GM21723 (cell line): ENCODE results near the gene MAPK1.

Experiments used
- ATAC-seq: cut with Tn5 transposase; IDR thresholded peaks from one replicate; pipeline ENCODE4 v1.9.1; 2021; ENCODE audit warnings: mild to moderate bottlenecking, moderate library complexity; ENCODE audit not compliant: unreplicated experiment

Gene MAPK1

GRCh38 chr22:21709688-21710087, 157.8 kb downstream of the MAPK1 start:
- no peak for ATAC-seq

GRCh38 chr22:21708960-21709359, 158.5 kb downstream of the MAPK1 start:
- ATAC-seq, result no peak

- no peak for ATAC-seq
These were observed 159.8 kb downstream of the MAPK1 start for GRCh38 chr22:21707677-21708076.
